Ovary (tissue), 3 donors: ENCODE data around the gene XYLT1.

Source experiments
- POLR2A ChIP-seq: fragments of 450-650 bp; IDR thresholded peaks from one replicate; pipeline ENCODE4 v1.6.1; 2017; ENCODE audit warnings: antibody characterized with exemption, mild to moderate bottlenecking, moderate library complexity
- TF ChIP-seq, protein P1 (sequence below), 3 donors: fragments of 450-650 bp in 2 of 3; fragments of 200-600 bp in 1 of 3; IDR thresholded peaks; one replicate each; pipeline versions ENCODE4 v1.5.1 to v1.8.0; 2016 to 2022; ENCODE audit warnings: antibody characterized with exemption in 3 of 3, mild to moderate bottlenecking in 1 of 3
- donor health status: DM: no; HTN: no; CAD: no.

DNA sequence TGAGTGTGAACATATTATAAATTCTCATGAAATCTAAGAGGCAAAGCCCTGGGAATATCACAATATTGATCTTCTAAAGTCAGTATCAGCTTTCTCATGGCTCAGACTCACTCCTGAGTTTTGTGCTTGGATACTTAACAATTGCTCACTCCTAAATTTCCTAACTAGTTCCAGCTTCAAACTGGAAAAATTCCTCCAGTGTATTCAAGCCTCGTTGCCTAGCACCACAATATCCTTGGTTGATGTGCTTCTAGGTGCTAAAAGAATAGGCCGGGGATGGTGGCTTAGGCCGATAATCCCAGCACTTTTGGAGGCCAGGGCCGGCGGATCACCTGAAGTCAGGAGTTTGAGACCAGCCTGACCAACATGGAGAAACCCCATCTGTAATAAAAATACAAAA lies 62.5 kb downstream of the XYLT1 start:
- TF ChIP-seq, protein P1, sequence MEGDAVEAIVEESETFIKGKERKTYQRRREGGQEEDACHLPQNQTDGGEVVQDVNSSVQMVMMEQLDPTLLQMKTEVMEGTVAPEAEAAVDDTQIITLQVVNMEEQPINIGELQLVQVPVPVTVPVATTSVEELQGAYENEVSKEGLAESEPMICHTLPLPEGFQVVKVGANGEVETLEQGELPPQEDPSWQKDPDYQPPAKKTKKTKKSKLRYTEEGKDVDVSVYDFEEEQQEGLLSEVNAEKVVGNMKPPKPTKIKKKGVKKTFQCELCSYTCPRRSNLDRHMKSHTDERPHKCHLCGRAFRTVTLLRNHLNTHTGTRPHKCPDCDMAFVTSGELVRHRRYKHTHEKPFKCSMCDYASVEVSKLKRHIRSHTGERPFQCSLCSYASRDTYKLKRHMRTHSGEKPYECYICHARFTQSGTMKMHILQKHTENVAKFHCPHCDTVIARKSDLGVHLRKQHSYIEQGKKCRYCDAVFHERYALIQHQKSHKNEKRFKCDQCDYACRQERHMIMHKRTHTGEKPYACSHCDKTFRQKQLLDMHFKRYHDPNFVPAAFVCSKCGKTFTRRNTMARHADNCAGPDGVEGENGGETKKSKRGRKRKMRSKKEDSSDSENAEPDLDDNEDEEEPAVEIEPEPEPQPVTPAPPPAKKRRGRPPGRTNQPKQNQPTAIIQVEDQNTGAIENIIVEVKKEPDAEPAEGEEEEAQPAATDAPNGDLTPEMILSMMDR (IDR thresholded peaks at IDR 0.05) = no peak
- no peak for TF ChIP-seq POLR2A
